Muscle layer of colon (tissue), 2 donors: ENCODE data around the gene TMOD2.
A peak's percentile ranks its signal among the peaks of the same experiment; 100 is the strongest.

ENCODE experiments used
- H3K27ac ChIP-seq: one replicate; pipeline ENCODE4 v1.7.0; 2013; ENCODE audit warnings: low read depth, mild to moderate bottlenecking, low read length, moderate library complexity
- H3K27me3 ChIP-seq, 2 donors: one replicate each; pipeline ENCODE4 v1.7.0; 2013; ENCODE audit warnings: low read length in 2 of 2, mild to moderate bottlenecking in 2 of 2; ENCODE audit not compliant: insufficient read depth in 2 of 2, control insufficient read depth in 1 of 2
- H3K36me3 ChIP-seq: one replicate; pipeline ENCODE4 v1.7.0; 2013; ENCODE audit warnings: mild to moderate bottlenecking, low read length; ENCODE audit not compliant: insufficient read depth
- H3K4me1 ChIP-seq: one replicate; pipeline ENCODE4 v1.7.0; 2013; ENCODE audit warnings: mild to moderate bottlenecking, low read length; ENCODE audit not compliant: insufficient read depth
- H3K4me3 ChIP-seq, 2 donors: one replicate each; pipeline ENCODE4 v1.7.0; 2013; ENCODE audit warnings: low read length in 2 of 2, low read depth in 1 of 2, mild to moderate bottlenecking in 1 of 2, moderate library complexity in 1 of 2
- H3K9ac ChIP-seq: one replicate; pipeline ENCODE4 v1.7.0; 2013; ENCODE audit warnings: low read length
- H3K9me3 ChIP-seq: one replicate; pipeline ENCODE4 v1.7.0; 2013; ENCODE audit warnings: mild to moderate bottlenecking, low read length
- donor health status: abdominal sarcoma.
- donor health status: Adenocarcinoma of cecum.

The TMOD2 gene

DNA sequence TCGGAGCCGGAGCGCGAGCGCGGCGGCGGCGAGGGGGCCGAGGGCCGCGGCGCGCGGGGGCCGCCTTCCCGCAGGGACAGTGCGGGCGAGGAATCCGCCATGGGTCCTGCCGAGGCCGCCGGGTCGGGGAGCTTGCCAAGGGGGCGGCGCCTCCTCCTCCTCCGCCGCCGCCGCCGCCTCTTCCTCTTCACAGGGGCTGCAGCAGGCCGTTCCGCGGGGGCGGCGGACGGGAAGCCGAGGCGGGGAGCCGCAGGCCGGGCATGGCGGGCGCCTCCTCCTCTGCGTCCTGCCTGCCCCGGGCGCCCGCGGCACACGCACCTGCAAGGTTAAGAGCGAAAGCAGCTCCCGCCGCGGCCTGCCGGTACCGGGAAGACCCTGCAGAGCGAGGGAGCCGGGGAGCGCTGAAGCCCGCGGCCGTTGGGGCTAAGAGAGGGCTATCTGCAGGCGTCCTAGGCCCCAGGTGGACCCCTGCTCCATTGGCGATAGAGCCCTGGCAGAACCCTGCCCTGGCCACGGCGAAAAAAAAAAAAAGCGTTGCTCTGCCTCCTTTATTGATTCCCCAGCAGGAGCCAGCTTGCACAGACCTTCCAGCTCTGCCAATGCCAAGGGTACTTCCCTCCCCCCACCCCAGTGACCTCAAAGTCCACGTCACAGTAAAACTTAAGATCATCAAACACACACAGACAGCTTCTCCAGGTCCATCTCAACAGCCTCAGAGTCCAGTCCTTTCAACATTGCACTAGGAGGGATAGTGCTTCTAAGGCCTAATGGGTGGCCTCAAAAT lies 13.7 kb upstream of the TMOD2 start, which contains the start of gene LYSMD2:
Gene LYSMD2 (minus strand): TSS at position 134 of the 784 bp plus-strand sequence. CDS start 33 bp downstream, at position 101.
- Histone ChIP-seq H3K27me3 (no peaks in the 10 kb centered on the region), H3K36me3 (no peaks in the 10 kb centered on the region), H3K4me3 (peak within 1 kb of the TSS; percentile 76 to 81), H3K27ac (peak within 1 kb of the TSS; percentile 53), H3K4me1 (peaks cover 22% of the 10 kb centered on the region), H3K9me3 (no peaks in the 10 kb centered on the region), H3K9ac (peak within 1 kb of the TSS; percentile 54)

GRCh38 chr15:51738553-51738952 lies 12.8 kb upstream of the TMOD2 start:
- Histone ChIP-seq H3K4me3 (no peak overlapping the region), H3K9me3 (no peaks in the 10 kb centered on the region), H3K27ac (peak overlapping the region; percentile 45), H3K9ac (no peak overlapping the region), H3K36me3 (no peaks in the 10 kb centered on the region), H3K27me3 (no peaks in the 10 kb centered on the region), H3K4me1 (peaks cover 17% of the 10 kb centered on the region)

- Histone ChIP-seq H3K9me3 (no peaks in the 10 kb centered on the region), H3K36me3 (no peaks in the 10 kb centered on the region), H3K27ac (peak overlapping the region; percentile 7), H3K4me3 (no peak overlapping the region), H3K27me3 (no peaks in the 10 kb centered on the region), H3K4me1 (peaks cover 17% of the 10 kb centered on the region), H3K9ac (no peak overlapping the region)
Measured at GRCh38 chr15:51739061-51739712, 12.2 kb upstream of the TMOD2 start.

GRCh38 chr15:51749307-51749706 lies 2.1 kb upstream of the TMOD2 start:
- Histone ChIP-seq H3K27me3 (no peaks in the 10 kb centered on the region), H3K36me3 (no peaks in the 10 kb centered on the region), H3K9ac (no peak overlapping the region), H3K27ac (no peak overlapping the region), H3K4me1 (peaks cover 18% of the 10 kb centered on the region), H3K4me3 (no peak overlapping the region), H3K9me3 (no peaks in the 10 kb centered on the region)

GRCh38 chr15:51750186-51750585 lies 1.2 kb upstream of the TMOD2 start:
- no peak overlapping the region for H3K27ac ChIP-seq
- no peak overlapping the region for H3K4me3 ChIP-seq
- H3K27me3 ChIP-seq, result no peaks in the 10 kb centered on the region
- peaks cover 18% of the 10 kb centered on the region for H3K4me1 ChIP-seq
- H3K9me3 ChIP-seq, result no peaks in the 10 kb centered on the region
- no peak overlapping the region for H3K9ac ChIP-seq
- H3K36me3 ChIP-seq, result no peaks in the 10 kb centered on the region

GRCh38 chr15:51751697-51752683 lies 593 bp downstream of the TMOD2 start:
- Histone ChIP-seq H3K36me3 (no peaks in the 10 kb centered on the region), H3K9me3 (no peaks in the 10 kb centered on the region), H3K4me1 (peaks cover 18% of the 10 kb centered on the region), H3K27ac (peak overlapping the region; percentile 60), H3K4me3 (peak overlapping the region; percentile 50 to 63), H3K9ac (no peak overlapping the region), H3K27me3 (no peaks in the 10 kb centered on the region)

- Histone ChIP-seq H3K27me3 (no peaks in the 10 kb centered on the region), H3K9ac (no peak overlapping the region), H3K9me3 (no peaks in the 10 kb centered on the region), H3K4me3 (no peak overlapping the region), H3K27ac (no peak overlapping the region), H3K4me1 (peaks cover 18% of the 10 kb centered on the region), H3K36me3 (no peaks in the 10 kb centered on the region)
Measured at GRCh38 chr15:51752888-51753287, 1.5 kb downstream of the TMOD2 start.

GRCh38 chr15:51754267-51754666 lies 2.9 kb downstream of the TMOD2 start:
- Histone ChIP-seq H3K27me3 (no peaks in the 10 kb centered on the region), H3K27ac (no peak overlapping the region), H3K36me3 (no peaks in the 10 kb centered on the region), H3K4me3 (no peak overlapping the region), H3K9ac (no peak overlapping the region), H3K9me3 (no peaks in the 10 kb centered on the region), H3K4me1 (peaks cover 31% of the 10 kb centered on the region)

GRCh38 chr15:51755790-51756189 lies 4.4 kb downstream of the TMOD2 start:
- Histone ChIP-seq H3K36me3 (no peaks in the 10 kb centered on the region), H3K27ac (no peak overlapping the region)

DNA sequence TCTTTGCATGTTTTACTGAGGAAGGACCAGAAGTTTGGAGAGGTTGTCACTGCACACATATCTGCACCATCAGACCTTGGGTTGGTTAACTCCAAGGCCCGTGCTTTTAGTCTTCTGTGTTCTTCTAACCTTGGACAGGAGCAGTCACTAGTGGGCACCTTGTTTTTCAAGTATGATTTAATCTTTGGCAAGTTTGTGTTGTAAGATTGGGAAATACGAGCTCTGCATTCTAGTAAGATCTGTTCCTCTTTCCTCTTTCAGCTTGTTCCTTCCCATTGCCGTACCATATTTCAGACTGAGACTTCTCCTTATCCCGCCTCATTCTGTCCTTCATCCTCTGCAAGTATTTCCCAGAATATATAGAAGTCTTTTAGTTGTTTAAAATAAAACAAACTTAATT lies 5.1 kb downstream of the TMOD2 start:
- Histone ChIP-seq H3K27ac (no peak overlapping the region), H3K9me3 (no peaks in the 10 kb centered on the region), H3K27me3 (no peaks in the 10 kb centered on the region), H3K9ac (no peak overlapping the region), H3K4me3 (no peak overlapping the region), H3K4me1 (peaks cover 23% of the 10 kb centered on the region), H3K36me3 (no peaks in the 10 kb centered on the region)

More at GRCh38 chr15:51755790-51756189, 4.4 kb downstream of the TMOD2 start:
- no peaks in the 10 kb centered on the region for H3K27me3 ChIP-seq
- peaks cover 26% of the 10 kb centered on the region for H3K4me1 ChIP-seq
- H3K9me3 ChIP-seq, result no peaks in the 10 kb centered on the region
- no peak overlapping the region for H3K9ac ChIP-seq
- H3K4me3 ChIP-seq, result no peak overlapping the region

GRCh38 chr15:51757450-51757849 lies 6.1 kb downstream of the TMOD2 start:
- H3K9me3 ChIP-seq, result no peaks in the 10 kb centered on the region
- H3K4me1 ChIP-seq, result peaks cover 20% of the 10 kb centered on the region
- no peaks in the 10 kb centered on the region for H3K27me3 ChIP-seq
- no peak overlapping the region for H3K9ac ChIP-seq
- no peak overlapping the region for H3K27ac ChIP-seq
- H3K4me3 ChIP-seq, result no peak overlapping the region
- H3K36me3 ChIP-seq, result no peaks in the 10 kb centered on the region
